ENCODE data around the gene DCAF4.
A peak's percentile ranks its signal among the peaks of the same experiment; 100 is the strongest.

Gene DCAF4
- 18.4 to 28.8 reads per million in 2 donors for total RNA-seq

- peak; percentile 47 to 99 (median 91) for DNase-seq
Observed at GRCh38 chr14:72926292-72927028, at the start of gene DCAF4. Gene DCAF4 (plus strand): TSS chr14:72926464. CDS start chr14:72937979, 11,515 bp downstream.

- no peak for DNase-seq
Observed at GRCh38 chr14:72876710-72877063, 49.6 kb upstream of the DCAF4 start.

- no peak for DNase-seq
Observed at GRCh38 chr14:72878746-72879145, 47.5 kb upstream of the DCAF4 start.

GRCh38 chr14:72879431-72879830, 46.8 kb upstream of the DCAF4 start:
- DNase-seq, result no peak

GRCh38 chr14:72880164-72880563, 46.1 kb upstream of the DCAF4 start:
- no peak for DNase-seq

GRCh38 chr14:72880820-72881219, 45.4 kb upstream of the DCAF4 start:
- DNase-seq, result no peak

GRCh38 chr14:72881543-72881942, 44.7 kb upstream of the DCAF4 start:
- DNase-seq, result no peak

GRCh38 chr14:72882047-72882446, 44.2 kb upstream of the DCAF4 start:
- no peak for DNase-seq

GRCh38 chr14:72882463-72882862, 43.8 kb upstream of the DCAF4 start:
- no peak for DNase-seq

- DNase-seq, result no peak
Observed at GRCh38 chr14:72883109-72883508, 43.2 kb upstream of the DCAF4 start.

- DNase-seq, result no peak
Observed at GRCh38 chr14:72883961-72884360, 42.3 kb upstream of the DCAF4 start.

- no peak for DNase-seq
Observed at GRCh38 chr14:72884386-72884785, 41.9 kb upstream of the DCAF4 start.

- no peak for DNase-seq
Observed at GRCh38 chr14:72887514-72887913, 38.8 kb upstream of the DCAF4 start.

GRCh38 chr14:72888192-72888591, 38.1 kb upstream of the DCAF4 start:
- no peak for DNase-seq

GRCh38 chr14:72888636-72889201, 37.5 kb upstream of the DCAF4 start:
- DNase-seq, result no peak

- no peak for DNase-seq
Observed at GRCh38 chr14:72889366-72889765, 36.9 kb upstream of the DCAF4 start.

- DNase-seq, result no peak
Observed at GRCh38 chr14:72891666-72892102, 34.6 kb upstream of the DCAF4 start.

GRCh38 chr14:72892103-72892878, 34.0 kb upstream of the DCAF4 start:
- peak in 2 of 5 experiments; percentile 9 to 48 for DNase-seq

- peak in 2 of 5 experiments; percentile 16 to 22 for DNase-seq
Observed at GRCh38 chr14:72892879-72893635, 33.2 kb upstream of the DCAF4 start.

- DNase-seq, result peak; percentile 84 to 91 (median 88)
Observed at GRCh38 chr14:72893636-72894322, 32.5 kb upstream of the DCAF4 start, which contains the start of gene DPF3. Gene DPF3 (minus strand): TSS chr14:72894101. CDS start chr14:72894088, 13 bp downstream.

GRCh38 chr14:72894323-72894622, 32.0 kb upstream of the DCAF4 start:
- DNase-seq, result no peak

- DNase-seq, result no peak
Observed at GRCh38 chr14:72894623-72895378, 31.5 kb upstream of the DCAF4 start.

All from T-helper 2 cell (primary cell).